Right kidney (tissue), 1 donor: ENCODE data around the gene BICDL2.
"Not testable (repeated sequence)": the region's sequence is repeated elsewhere in the genome, so short reads cannot be mapped to it uniquely, and the experiment has no call there.

ENCODE experiments used
- DNase-seq: peaks from one replicate; pipeline ENCODE4 v3.0.0-alpha.2; 2016

BICDL2 gene

GRCh38 chr16:3065069-3065741 lies 28.5 kb upstream of the BICDL2 start, which contains the start of gene IL32:
TSS of gene IL32 (plus strand) at chr16:3065640. CDS start at chr16:3065812, 172 bp downstream.
- DNase-seq: no peak

- no peak for DNase-seq
These were observed 27.1 kb upstream of the BICDL2 start for GRCh38 chr16:3063625-3064386.

- DNase-seq: no peak
These were observed 25.8 kb upstream of the BICDL2 start for GRCh38 chr16:3062553-3062952.

GRCh38 chr16:3060339-3061127 lies 23.8 kb upstream of the BICDL2 start:
- DNase-seq: no peak

GRCh38 chr16:3059723-3060242 lies 23.0 kb upstream of the BICDL2 start:
- DNase-seq: no peak

- DNase-seq: peak; percentile 91
These were observed 22.4 kb upstream of the BICDL2 start for GRCh38 chr16:3059041-3059722.

GRCh38 chr16:3058139-3059030 lies 21.6 kb upstream of the BICDL2 start:
- DNase-seq: no peak

GRCh38 chr16:3057181-3058138 lies 20.7 kb upstream of the BICDL2 start:
- DNase-seq: no peak

GRCh38 chr16:3056336-3057180 lies 19.8 kb upstream of the BICDL2 start:
- no peak for DNase-seq

- DNase-seq: not testable (repeated sequence)
These were observed 19.0 kb upstream of the BICDL2 start for GRCh38 chr16:3055734-3056115.

GRCh38 chr16:3054965-3055733 lies 18.4 kb upstream of the BICDL2 start:
- DNase-seq: no peak

- not testable (repeated sequence) for DNase-seq
These were observed 16.6 kb upstream of the BICDL2 start for GRCh38 chr16:3053330-3053710.

GRCh38 chr16:3052571-3053329 lies 16.0 kb upstream of the BICDL2 start:
- not testable (repeated sequence) for DNase-seq

- no peak for DNase-seq
These were observed 14.8 kb upstream of the BICDL2 start for GRCh38 chr16:3051494-3051893.

GRCh38 chr16:3051009-3051408 lies 14.3 kb upstream of the BICDL2 start:
- no peak for DNase-seq

GRCh38 chr16:3050487-3050886 lies 13.7 kb upstream of the BICDL2 start:
- DNase-seq: no peak

GRCh38 chr16:3049921-3050481 lies 13.3 kb upstream of the BICDL2 start:
- DNase-seq: no peak
